ENCODE data around the gene LYVE1. TPM values are rescaled to one million over a fixed set of nuclear protein-coding genes. Genes with fewer than 3 reads are reported as not detected.

Gene LYVE1
- total and polyA plus RNA-seq, 2 donors (not counting 1 experiment from before 2014, with no cell fraction given): not detected

GRCh38 chr11:10587388-10587787 lies 18.9 kb upstream of the LYVE1 start:
- Histone ChIP-seq H3K4me1 (ENCODE audit: control insufficient read depth in 2 of 2, insufficient read depth in 2 of 2, low read length in 2 of 2) (peaks cover 15 to 23% of the 10 kb centered on the region in 2 donors), H4K20me1 (ENCODE audit: control insufficient read depth, insufficient read depth, low read length, poor library complexity, severe bottlenecking) (no peaks in the 10 kb centered on the region), H3K9ac (ENCODE audit: low read length) (no peak overlapping the region), H3K79me2 (ENCODE audit: control insufficient read depth, insufficient read depth, low read length) (no peaks in the 10 kb centered on the region), H2AFZ (ENCODE audit: insufficient read depth, low read depth, low read length, poor library complexity, severe bottlenecking) (no peak overlapping the region), H3K4me3 (ENCODE audit: control extremely low read depth in 1 of 5, extremely low read depth in 1 of 5, insufficient read depth in 1 of 5, low read depth in 2 of 5, low read length in 4 of 5) (no peak overlapping the region), H3K27ac (ENCODE audit: low read length in 2 of 2) (no peak overlapping the region), H3K36me3 (replicated peaks in 1 of 2; ENCODE audit: control extremely low read depth in 1 of 2, control insufficient read depth in 1 of 2, extremely low read depth in 1 of 2, insufficient read depth in 2 of 2, low read length in 1 of 2) (peaks cover 5 to 7% of the 10 kb centered on the region in 2 experiments), H3K4me2 (replicated peaks; ENCODE audit: low read depth, low read length, poor library complexity, severe bottlenecking) (no peak overlapping the region), H3K27me3 (replicated peaks in 1 of 4; ENCODE audit: control extremely low read depth in 1 of 4, control insufficient read depth in 3 of 4, insufficient read depth in 4 of 4, low read length in 3 of 4) (no peaks in the 10 kb centered on the region), H3K9me3 (ENCODE audit: control extremely low read depth in 1 of 3, control insufficient read depth in 2 of 3, insufficient read depth in 1 of 3, low read length in 2 of 3) (peaks cover 0 to 3% (median 0%) of the 10 kb centered on the region in 3 donors)
- Mint-ChIP-seq H3K27ac (no peak overlapping the region), H3K9me3 (ENCODE audit: insufficient read depth) (no peaks in the 10 kb centered on the region), H3K4me1 (peaks cover 43% of the 10 kb centered on the region), H3K27me3 (no peaks in the 10 kb centered on the region), H3K4me3 (no peak overlapping the region)
- 98% methylated on average over 4 of the region's 7 CpGs for WGBS (ENCODE audit: insufficient coverage)
- ChIA-PET POLR2A (no interaction called here), CTCF (interaction anchor here (1.7 kb wide), 1 partner anchor 10 kb away, joined by 8 read pairs; no protein-coding TSS in a partner anchor)
- no peak for DNase-seq
- no peak for ATAC-seq (ENCODE audit: low read depth)
- intact Hi-C loops (cut with micrococcal nuclease): no loop called here
- TF ChIP-seq, protein P1, sequence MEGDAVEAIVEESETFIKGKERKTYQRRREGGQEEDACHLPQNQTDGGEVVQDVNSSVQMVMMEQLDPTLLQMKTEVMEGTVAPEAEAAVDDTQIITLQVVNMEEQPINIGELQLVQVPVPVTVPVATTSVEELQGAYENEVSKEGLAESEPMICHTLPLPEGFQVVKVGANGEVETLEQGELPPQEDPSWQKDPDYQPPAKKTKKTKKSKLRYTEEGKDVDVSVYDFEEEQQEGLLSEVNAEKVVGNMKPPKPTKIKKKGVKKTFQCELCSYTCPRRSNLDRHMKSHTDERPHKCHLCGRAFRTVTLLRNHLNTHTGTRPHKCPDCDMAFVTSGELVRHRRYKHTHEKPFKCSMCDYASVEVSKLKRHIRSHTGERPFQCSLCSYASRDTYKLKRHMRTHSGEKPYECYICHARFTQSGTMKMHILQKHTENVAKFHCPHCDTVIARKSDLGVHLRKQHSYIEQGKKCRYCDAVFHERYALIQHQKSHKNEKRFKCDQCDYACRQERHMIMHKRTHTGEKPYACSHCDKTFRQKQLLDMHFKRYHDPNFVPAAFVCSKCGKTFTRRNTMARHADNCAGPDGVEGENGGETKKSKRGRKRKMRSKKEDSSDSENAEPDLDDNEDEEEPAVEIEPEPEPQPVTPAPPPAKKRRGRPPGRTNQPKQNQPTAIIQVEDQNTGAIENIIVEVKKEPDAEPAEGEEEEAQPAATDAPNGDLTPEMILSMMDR (IDR thresholded peaks at IDR 0.05): no peak

DNA sequence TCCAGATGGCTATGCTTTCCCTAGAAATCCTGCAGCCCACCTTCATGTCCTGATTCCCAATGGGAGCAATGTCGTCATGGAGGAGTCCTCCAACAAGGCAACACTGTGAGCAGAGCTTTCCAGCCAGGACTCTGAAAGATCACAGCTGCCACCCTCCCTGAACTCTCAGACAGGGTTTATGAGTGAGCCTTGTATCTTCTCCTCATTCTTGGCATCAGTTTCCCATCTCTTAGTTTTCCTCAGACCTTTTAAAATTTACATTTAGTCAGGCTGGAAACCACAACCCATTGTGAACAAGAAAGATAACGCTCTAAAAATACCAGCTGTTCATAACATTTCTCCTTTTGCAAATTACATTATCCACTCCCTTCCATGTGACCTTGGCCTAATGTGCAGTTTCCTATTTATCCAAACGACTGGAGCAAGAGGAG lies 15.6 kb upstream of the LYVE1 start:
- Histone ChIP-seq H3K9me3 (ENCODE audit: control extremely low read depth in 1 of 3, control insufficient read depth in 2 of 3, insufficient read depth in 1 of 3, low read length in 2 of 3) (peaks cover 0 to 8% (median 0%) of the 10 kb centered on the region in 3 donors), H3K4me1 (ENCODE audit: control insufficient read depth in 2 of 2, insufficient read depth in 2 of 2, low read length in 2 of 2) (peaks cover 47 to 51% of the 10 kb centered on the region in 2 donors), H3K4me3 (ENCODE audit: control extremely low read depth in 1 of 5, extremely low read depth in 1 of 5, insufficient read depth in 1 of 5, low read depth in 2 of 5, low read length in 4 of 5) (no peak overlapping the region), H3K9ac (ENCODE audit: low read length) (no peak overlapping the region), H3K79me2 (ENCODE audit: control insufficient read depth, insufficient read depth, low read length) (no peaks in the 10 kb centered on the region), H3K4me2 (replicated peaks; ENCODE audit: low read depth, low read length, poor library complexity, severe bottlenecking) (no peak overlapping the region), H3K36me3 (replicated peaks in 1 of 2; ENCODE audit: control extremely low read depth in 1 of 2, control insufficient read depth in 1 of 2, extremely low read depth in 1 of 2, insufficient read depth in 2 of 2, low read length in 1 of 2) (peaks cover 0 to 5% of the 10 kb centered on the region in 2 experiments), H3K27me3 (replicated peaks in 1 of 4; ENCODE audit: control extremely low read depth in 1 of 4, control insufficient read depth in 3 of 4, insufficient read depth in 4 of 4, low read length in 3 of 4) (no peaks in the 10 kb centered on the region), H3K27ac (ENCODE audit: low read length in 2 of 2) (no peak overlapping the region), H2AFZ (ENCODE audit: insufficient read depth, low read depth, low read length, poor library complexity, severe bottlenecking) (no peak overlapping the region), H4K20me1 (ENCODE audit: control insufficient read depth, insufficient read depth, low read length, poor library complexity, severe bottlenecking) (no peaks in the 10 kb centered on the region)
- ATAC-seq (ENCODE audit: low read depth) (no peak), DNase-seq (no peak)
- peaks cover 60% of the 10 kb centered on the region for H3K4me1 Mint-ChIP-seq
- TF ChIP-seq EZH2 (IDR thresholded peaks at IDR 0.05; ENCODE audit: borderline replicate concordance, insufficient read depth, low read depth, low read length, poor library complexity, severe bottlenecking): no peak
- TF ChIP-seq, protein P1 (IDR thresholded peaks at IDR 0.05): no peak
- intact Hi-C loops (cut with micrococcal nuclease): loop anchor here (5.0 kb wide), 1 partner anchor 38 kb away; no protein-coding TSS in a partner anchor
- no peaks in the 10 kb centered on the region for H3K27me3 Mint-ChIP-seq
- ChIA-PET POLR2A (interaction anchor here (0.7 kb wide), 1 partner anchor 55 kb away, joined by 3 read pairs; no protein-coding TSS in a partner anchor), CTCF (interaction anchor here (2.1 to 2.9 kb wide), 2 partner anchors 22 to 43 kb away, joined by 5 to 16 read pairs; partner anchors contain the start of gene RNF141)
- no peak overlapping the region for H3K4me3 Mint-ChIP-seq
- H3K9me3 Mint-ChIP-seq (ENCODE audit: insufficient read depth): no peaks in the 10 kb centered on the region
- WGBS (ENCODE audit: insufficient coverage): 26% methylated on average over 2 of the region's 3 CpGs
- no peak overlapping the region for H3K27ac Mint-ChIP-seq

Measured in B cell (primary cell).